GM19463 (cell line): ENCODE measurements around the gene ITGB8.

Source experiments
- ATAC-seq: cut with Tn5 transposase; IDR thresholded peaks from one replicate; pipeline ENCODE4 v1.9.1; 2021; ENCODE audit warnings: mild to moderate bottlenecking, moderate library complexity; ENCODE audit not compliant: unreplicated experiment

Gene ITGB8

GRCh38 chr7:20450536-20450935, 119.8 kb downstream of the ITGB8 start:
- no peak for ATAC-seq

DNA sequence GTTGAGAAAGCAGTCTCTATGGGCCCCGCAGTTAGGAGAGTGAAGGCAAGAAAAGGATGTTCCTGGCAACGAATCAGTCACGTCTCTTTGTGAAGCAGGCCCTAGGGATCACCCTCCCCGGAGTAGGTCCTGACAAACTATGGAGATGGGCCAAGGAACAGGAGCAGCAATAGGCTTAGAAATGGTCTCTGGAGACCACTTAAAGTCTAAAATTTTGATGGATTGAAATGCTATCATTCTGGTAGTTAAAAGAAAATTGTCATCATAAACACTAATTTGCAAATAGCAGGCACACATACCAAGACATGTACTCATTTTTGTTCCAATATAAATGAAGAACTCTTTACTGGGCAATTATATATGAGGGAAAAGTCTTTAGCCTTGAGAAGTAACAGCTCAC, 123.5 kb downstream of the ITGB8 start:
- ATAC-seq, result no peak

DNA sequence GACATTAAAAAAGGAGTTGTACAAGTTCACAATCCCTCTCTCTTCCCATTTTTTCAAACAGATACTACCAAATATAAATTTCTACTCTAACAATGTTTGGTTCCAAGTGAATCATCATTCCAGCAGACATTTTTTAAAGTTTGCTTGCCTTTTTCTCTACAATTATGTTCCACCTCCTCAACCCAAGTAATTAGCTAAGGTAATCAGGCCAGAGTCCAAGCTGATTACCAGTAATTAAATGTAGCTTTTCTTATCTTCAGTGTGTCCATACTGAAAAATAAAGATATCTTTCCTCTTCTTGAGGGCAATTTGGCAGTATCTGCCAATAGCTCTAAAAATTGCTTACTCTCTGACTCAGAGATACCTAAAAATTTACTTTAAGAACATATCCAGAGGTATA, 126.0 kb downstream of the ITGB8 start:
- ATAC-seq, result no peak

GRCh38 chr7:20458521-20458920, 127.8 kb downstream of the ITGB8 start:
- ATAC-seq, result no peak

DNA sequence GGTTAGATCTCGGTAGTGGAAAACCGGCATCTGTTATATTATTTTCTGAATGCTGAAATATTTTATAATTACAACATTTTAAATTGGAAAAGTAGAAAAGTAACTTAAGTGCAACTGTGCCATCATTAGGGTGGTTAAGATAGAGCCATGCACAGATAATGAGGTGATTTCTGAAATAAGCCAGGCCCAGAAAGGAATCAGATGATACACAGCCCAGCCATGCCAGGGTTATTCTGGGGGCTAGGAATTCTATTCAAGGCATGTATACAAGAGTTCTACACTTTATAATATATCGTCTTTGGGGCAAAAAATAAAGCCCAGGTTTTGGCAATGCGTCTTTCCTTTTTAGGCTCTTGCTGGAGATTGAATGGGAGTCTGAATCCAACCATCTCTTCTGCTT, 128.7 kb downstream of the ITGB8 start:
- no peak for ATAC-seq

GRCh38 chr7:20464891-20465290, 134.2 kb downstream of the ITGB8 start:
- ATAC-seq, result no peak
